ENCODE results near the gene ZNF177. TPM values are rescaled to one million over a fixed set of nuclear protein-coding genes. Genes with fewer than 3 reads are reported as not detected.

ZNF177 gene
- total RNA-seq, 1 donor from 2014 or later: 6.6 TPM

- no peak overlapping the region for H3K27ac Mint-ChIP-seq (ENCODE audit: unreplicated experiment)
- DNase-seq (ENCODE audit: extremely low spot score, unreplicated experiment): no peak
- H3K4me1 Mint-ChIP-seq (ENCODE audit: unreplicated experiment): no peaks in the 10 kb centered on the region
Observed at GRCh38 chr19:9427941-9428340, 65.1 kb downstream of the ZNF177 start.

GRCh38 chr19:9430444-9430843, 67.6 kb downstream of the ZNF177 start:
- H3K36me3 Mint-ChIP-seq (ENCODE audit: unreplicated experiment): peaks cover 56% of the 10 kb centered on the region
- H3K9me3 Mint-ChIP-seq (ENCODE audit: unreplicated experiment): peaks cover 4% of the 10 kb centered on the region
- H3K27me3 Mint-ChIP-seq (ENCODE audit: unreplicated experiment): no peaks in the 10 kb centered on the region
- H3K27ac Mint-ChIP-seq (ENCODE audit: unreplicated experiment): no peak overlapping the region
- DNase-seq (ENCODE audit: extremely low spot score, unreplicated experiment): no peak
- peaks cover 13% of the 10 kb centered on the region for H3K4me1 Mint-ChIP-seq (ENCODE audit: unreplicated experiment)
- H3K4me3 Mint-ChIP-seq (ENCODE audit: unreplicated experiment): no peak overlapping the region
- TF ChIP-seq CTCF (IDR thresholded peaks at IDR 0.05): no peak

More at GRCh38 chr19:9427941-9428340, 65.1 kb downstream of the ZNF177 start:
- no peaks in the 10 kb centered on the region for H3K27me3 Mint-ChIP-seq (ENCODE audit: unreplicated experiment)
- H3K9me3 Mint-ChIP-seq (ENCODE audit: unreplicated experiment): peaks cover 12% of the 10 kb centered on the region
- peaks cover 70% of the 10 kb centered on the region for H3K36me3 Mint-ChIP-seq (ENCODE audit: unreplicated experiment)
- TF ChIP-seq CTCF (IDR thresholded peaks at IDR 0.05): no peak
- no peak overlapping the region for H3K4me3 Mint-ChIP-seq (ENCODE audit: unreplicated experiment)

- Mint-ChIP-seq H3K9me3 (ENCODE audit: unreplicated experiment) (peaks cover 4% of the 10 kb centered on the region), H3K4me3 (ENCODE audit: unreplicated experiment) (no peak overlapping the region), H3K27ac (ENCODE audit: unreplicated experiment) (no peak overlapping the region), H3K27me3 (ENCODE audit: unreplicated experiment) (no peaks in the 10 kb centered on the region), H3K36me3 (ENCODE audit: unreplicated experiment) (peaks cover 51% of the 10 kb centered on the region), H3K4me1 (ENCODE audit: unreplicated experiment) (peaks cover 23% of the 10 kb centered on the region)
- TF ChIP-seq CTCF (IDR thresholded peaks at IDR 0.05): peak; percentile 35
- DNase-seq (ENCODE audit: extremely low spot score, unreplicated experiment): no peak
Observed at GRCh38 chr19:9431475-9431874, 68.7 kb downstream of the ZNF177 start.

Other genes starting within 250 kb of the ZNF177 start
- gene OR7G1, start 247.2 kb upstream of the ZNF177 start, total RNA-seq: not detected in 2 replicates
- not detected in 2 replicates for gene OR7G3, start 236.1 kb upstream of the ZNF177 start, total RNA-seq
- gene ZNF317, start 222.6 kb upstream of the ZNF177 start, total RNA-seq: 24.8 and 31.4 TPM in 2 replicates
- 0.86 and 1.1 TPM in 2 replicates for gene OR7D2, start 184.0 kb upstream of the ZNF177 start, total RNA-seq
- not detected in 2 replicates for gene OR7D4, start 143.4 kb upstream of the ZNF177 start, total RNA-seq
- not detected in 2 replicates for gene OR7E24, start 112.1 kb upstream of the ZNF177 start, total RNA-seq
- gene ZNF699, start 53.2 kb upstream of the ZNF177 start, total RNA-seq: 6.4 and 7.7 TPM in 2 replicates
- gene ZNF559, start 38.8 kb upstream of the ZNF177 start, total RNA-seq: 24.1 and 28.0 TPM in 2 replicates
- gene ZNF266, start 72.6 kb downstream of the ZNF177 start, total RNA-seq: 24.8 and 25.1 TPM in 2 replicates
- gene ZNF560, start 135.6 kb downstream of the ZNF177 start, total RNA-seq: not detected in 2 replicates
- gene ZNF426, start 175.6 kb downstream of the ZNF177 start, total RNA-seq: 20.6 and 20.7 TPM in 2 replicates
- 24.9 and 25.4 TPM in 2 replicates for gene ZNF121, start 221.5 kb downstream of the ZNF177 start, total RNA-seq

Data from osteocyte (in vitro differentiated cells).